Caco-2 (cell line): ENCODE measurements around the gene GIN1. TPM values are rescaled to one million over a fixed set of nuclear protein-coding genes. Genes with fewer than 3 reads are reported as not detected.
"Not testable (repeated sequence)": the region's sequence is repeated elsewhere in the genome, so short reads cannot be mapped to it uniquely, and the experiment has no call there.

ENCODE experiments used
- BruUV-seq: library from RNA; stranded (reverse); fragments of 400-500 nt; replicated peaks from 2 replicates; lab custom pipeline; 2021; lab: Mats Ljungman, UMichigan
- CTCF ChIA-PET: fragments of 300-600 bp; sonication (Branson Sonifier 250); formaldehyde crosslinking; loops from one replicate; lab custom pipeline; 2022; ENCODE audit warnings: antibody characterized with exemption; lab: Charles Lee
- POLR2A ChIA-PET: fragments of 300-600 bp; sonication (Branson Sonifier 250); formaldehyde crosslinking; loops from one replicate; lab custom pipeline; 2022; ENCODE audit warnings: antibody characterized with exemption; lab: Charles Lee
- DNase-seq, 2 experiments: peaks; one replicate each; pipeline versions ENCODE4 v3.0.0 to v3.0.0-alpha.2; 2020 to 2022
- H3K27me3 ChIP-seq: replicated peaks from 2 replicates; pipeline ENCODE4 v1.6.0; 2011; ENCODE audit warnings: low read length; ENCODE audit not compliant: control insufficient read depth, insufficient read depth
- H3K36me3 ChIP-seq: 2 replicates; pipeline ENCODE4 v1.5.1; 2011; ENCODE audit warnings: low read length; ENCODE audit not compliant: control insufficient read depth, insufficient read depth
- H3K4me1 ChIP-seq: fragments of 250-450 bp; sonication (Bioruptor Pico); 2 replicates; pipeline ENCODE4 v1.5.1; 2020; ENCODE audit warnings: mild to moderate bottlenecking
- H3K4me3 ChIP-seq: 2 replicates; pipeline ENCODE4 v1.5.1; 2011; ENCODE audit warnings: low read depth, mild to moderate bottlenecking, control low read depth, low read length
- H3K9me3 ChIP-seq: fragments of 250-450 bp; sonication (Bioruptor Pico); 2 replicates; pipeline ENCODE4 v1.5.1; 2020; ENCODE audit warnings: mild to moderate bottlenecking, moderate library complexity
- H3K27ac Mint-ChIP-seq: one replicate; pipeline ENCODE4 v1.8.0; 2022; ENCODE audit warnings: mixed read lengths; ENCODE audit not compliant: unreplicated experiment
- H3K27me3 Mint-ChIP-seq: one replicate; pipeline ENCODE4 v1.8.0; 2022; ENCODE audit warnings: mixed read lengths; ENCODE audit not compliant: insufficient read depth, unreplicated experiment
- H3K36me3 Mint-ChIP-seq: one replicate; pipeline ENCODE4 v1.8.0; 2022; ENCODE audit warnings: mild to moderate bottlenecking, mixed read lengths; ENCODE audit not compliant: insufficient read depth, unreplicated experiment
- H3K4me1 Mint-ChIP-seq: one replicate; pipeline ENCODE4 v1.8.0; 2022; ENCODE audit warnings: low read depth, mixed read lengths; ENCODE audit not compliant: unreplicated experiment
- H3K4me3 Mint-ChIP-seq: one replicate; pipeline ENCODE4 v1.8.0; 2022; ENCODE audit warnings: mild to moderate bottlenecking, moderate library complexity, mixed read lengths; ENCODE audit not compliant: unreplicated experiment
- H3K9me3 Mint-ChIP-seq: one replicate; pipeline ENCODE4 v1.8.0; 2022; ENCODE audit warnings: mixed read lengths; ENCODE audit not compliant: unreplicated experiment
- intact Hi-C: fragments of 100-400 bp; cut with micrococcal nuclease; formaldehyde crosslinking; loops from one replicate; pipeline ENCODE4 v1.10.0; 2022; ENCODE audit not compliant: unreplicated experiment
- total RNA-seq: library from RNA; stranded (reverse); gene quantifications from 2 replicates; pipeline ENCODE4 v1.2.3, GENCODE V29; 2022
- TF ChIP-seq, protein P1 (sequence below), 2 experiments: fragments of 200-600 bp in 1 of 2; IDR thresholded peaks; 1 replicate in 1 of 2; 2 replicates in 1 of 2; pipeline versions ENCODE4 v1.5.1 to v1.8.0; 2011 to 2022; ENCODE audit warnings: antibody characterized with exemption in 1 of 2, control low read depth in 1 of 2, inconsistent platforms in 1 of 2, low read depth in 1 of 2, low read length in 1 of 2, mild to moderate bottlenecking in 1 of 2, moderate library complexity in 1 of 2; ENCODE audit not compliant: insufficient read depth in 1 of 2, severe bottlenecking in 1 of 2, unreplicated experiment in 1 of 2

GIN1 gene
- total RNA-seq, 1 experiment from 2014 or later = 7.0 TPM

- Mint-ChIP-seq H3K27me3 (no peaks in the 10 kb centered on the region), H3K4me1 (no peaks in the 10 kb centered on the region), H3K9me3 (peaks cover 75% of the 10 kb centered on the region), H3K4me3 (no peak overlapping the region), H3K27ac (no peak overlapping the region), H3K36me3 (no peaks in the 10 kb centered on the region)
- Histone ChIP-seq H3K36me3 (no peaks in the 10 kb centered on the region), H3K4me1 (no peaks in the 10 kb centered on the region), H3K4me3 (no peak overlapping the region), H3K27me3 (no peaks in the 10 kb centered on the region), H3K9me3 (peaks cover 17% of the 10 kb centered on the region; the same call in 1 of the 2 replicates)
- ChIA-PET POLR2A (no interaction called here), CTCF (no interaction called here)
- BruUV-seq = no TSS peak
- TF ChIP-seq, protein P1, sequence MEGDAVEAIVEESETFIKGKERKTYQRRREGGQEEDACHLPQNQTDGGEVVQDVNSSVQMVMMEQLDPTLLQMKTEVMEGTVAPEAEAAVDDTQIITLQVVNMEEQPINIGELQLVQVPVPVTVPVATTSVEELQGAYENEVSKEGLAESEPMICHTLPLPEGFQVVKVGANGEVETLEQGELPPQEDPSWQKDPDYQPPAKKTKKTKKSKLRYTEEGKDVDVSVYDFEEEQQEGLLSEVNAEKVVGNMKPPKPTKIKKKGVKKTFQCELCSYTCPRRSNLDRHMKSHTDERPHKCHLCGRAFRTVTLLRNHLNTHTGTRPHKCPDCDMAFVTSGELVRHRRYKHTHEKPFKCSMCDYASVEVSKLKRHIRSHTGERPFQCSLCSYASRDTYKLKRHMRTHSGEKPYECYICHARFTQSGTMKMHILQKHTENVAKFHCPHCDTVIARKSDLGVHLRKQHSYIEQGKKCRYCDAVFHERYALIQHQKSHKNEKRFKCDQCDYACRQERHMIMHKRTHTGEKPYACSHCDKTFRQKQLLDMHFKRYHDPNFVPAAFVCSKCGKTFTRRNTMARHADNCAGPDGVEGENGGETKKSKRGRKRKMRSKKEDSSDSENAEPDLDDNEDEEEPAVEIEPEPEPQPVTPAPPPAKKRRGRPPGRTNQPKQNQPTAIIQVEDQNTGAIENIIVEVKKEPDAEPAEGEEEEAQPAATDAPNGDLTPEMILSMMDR (IDR thresholded peaks at IDR 0.05; ENCODE audit: insufficient read depth in 1 of 2, low read depth in 1 of 2, low read length in 1 of 2, severe bottlenecking in 1 of 2, unreplicated experiment in 1 of 2) = no peak
- intact Hi-C loops = no loop called here
- DNase-seq = no peak
These were observed 40.1 kb downstream of the GIN1 start for GRCh38 chr5:103079796-103080195.

GRCh38 chr5:103075442-103075841 is 44.5 kb downstream of the GIN1 start:
- no TSS peak for BruUV-seq
- intact Hi-C loops = no loop called here
- no peaks in the 10 kb centered on the region for H3K36me3 ChIP-seq
- no peaks in the 10 kb centered on the region for H3K4me1 ChIP-seq
- ChIA-PET CTCF (no interaction called here), POLR2A (no interaction called here)
- H3K27me3 ChIP-seq = no peaks in the 10 kb centered on the region
- Mint-ChIP-seq H3K9me3 (peaks cover 62% of the 10 kb centered on the region), H3K4me1 (no peaks in the 10 kb centered on the region), H3K36me3 (no peaks in the 10 kb centered on the region), H3K27me3 (no peaks in the 10 kb centered on the region), H3K27ac (no peak overlapping the region), H3K4me3 (no peak overlapping the region)
- TF ChIP-seq, protein P1 (IDR thresholded peaks at IDR 0.05; ENCODE audit: insufficient read depth in 1 of 2, low read depth in 1 of 2, low read length in 1 of 2, severe bottlenecking in 1 of 2, unreplicated experiment in 1 of 2) = no peak
- H3K4me3 ChIP-seq = no peak overlapping the region
- peaks cover 23% of the 10 kb centered on the region for H3K9me3 ChIP-seq
- DNase-seq = no peak

- intact Hi-C loops, BruUV-seq, H3K4me1 Mint-ChIP-seq, H3K4me1 ChIP-seq, H3K27me3 Mint-ChIP-seq, CTCF ChIA-PET, H3K36me3 Mint-ChIP-seq, POLR2A ChIA-PET, H3K27me3 ChIP-seq, H3K4me3 Mint-ChIP-seq, H3K4me3 ChIP-seq, DNase-seq, H3K36me3 ChIP-seq, H3K27ac Mint-ChIP-seq: not testable (repeated sequence)
- H3K9me3 Mint-ChIP-seq = peaks cover 56% of the 10 kb centered on the region
- peaks cover 18% of the 10 kb centered on the region for H3K9me3 ChIP-seq
These were observed 46.4 kb downstream of the GIN1 start for GRCh38 chr5:103073500-103073899.

DNA sequence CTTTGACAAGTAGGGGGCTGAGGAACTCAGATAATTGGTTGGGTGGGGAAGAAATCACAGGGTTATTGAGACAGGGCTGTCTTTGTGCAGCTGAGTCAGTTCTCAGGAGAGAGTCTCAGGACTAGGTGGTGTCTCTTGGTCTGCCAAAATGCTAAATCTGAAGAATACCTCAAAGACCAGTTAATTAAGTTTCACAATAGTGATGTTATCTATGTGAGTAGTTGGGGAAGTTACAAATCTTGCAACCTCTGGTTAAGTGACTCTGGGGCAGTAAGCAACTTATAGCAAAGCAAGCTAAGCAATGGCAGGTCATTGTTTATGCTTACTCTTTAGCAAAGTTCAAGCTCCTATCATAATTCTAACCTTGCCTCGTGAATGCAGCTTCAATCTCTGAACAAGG is 53.6 kb downstream of the GIN1 start:
- no peaks in the 10 kb centered on the region for H3K36me3 ChIP-seq
- Mint-ChIP-seq H3K27me3 (no peaks in the 10 kb centered on the region), H3K4me1 (peaks cover 5% of the 10 kb centered on the region), H3K36me3 (no peaks in the 10 kb centered on the region), H3K9me3 (peaks cover 7% of the 10 kb centered on the region), H3K4me3 (no peak overlapping the region), H3K27ac (no peak overlapping the region)
- no peaks in the 10 kb centered on the region for H3K27me3 ChIP-seq
- intact Hi-C loops = loop anchor here (10.0 kb wide), 1 partner anchor 158 kb away; no protein-coding TSS in a partner anchor
- peaks cover 8% of the 10 kb centered on the region for H3K4me1 ChIP-seq
- TF ChIP-seq, protein P1 (IDR thresholded peaks at IDR 0.05; ENCODE audit: insufficient read depth in 1 of 2, low read depth in 1 of 2, low read length in 1 of 2, severe bottlenecking in 1 of 2, unreplicated experiment in 1 of 2) = no peak
- ChIA-PET POLR2A (no interaction called here), CTCF (no interaction called here)
- H3K4me3 ChIP-seq = no peak overlapping the region
- no TSS peak for BruUV-seq
- DNase-seq = no peak
- no peaks in the 10 kb centered on the region for H3K9me3 ChIP-seq
